Mammary epithelial cell (primary cell): ENCODE data around the gene GPC6.

ENCODE experiments used
- CTCF ChIP-seq, 2 donors: IDR thresholded peaks in 1 of 2; conservative IDR thresholded peaks in 1 of 2; 2 replicates each; pipeline ENCODE4 v1.5.1; 2011 to 2012; ENCODE audit warnings: inconsistent platforms in 2 of 2, low read length in 2 of 2, mild to moderate bottlenecking in 2 of 2, control low read depth in 1 of 2, low read depth in 1 of 2; ENCODE audit not compliant: insufficient read depth in 1 of 2; ENCODE audit errors: extremely low read depth in 1 of 2
- EZH2 ChIP-seq: IDR thresholded peaks from 2 replicates; pipeline ENCODE4 v1.6.1; 2012; ENCODE audit warnings: low read length, inconsistent platforms, borderline replicate concordance

- no peak for TF ChIP-seq EZH2
- TF ChIP-seq CTCF (conservative IDR thresholded peaks at IDR 0.05 in 1 of 2, IDR thresholded peaks at IDR 0.05 in 1 of 2; ENCODE audit: extremely low read depth in 1 of 2, insufficient read depth in 1 of 2, low read depth in 1 of 2, low read length in 2 of 2): no peak
Observed at GRCh38 chr13:93926425-93926824, 699.8 kb downstream of the GPC6 start.
